OCI-LY1 (cell line): ENCODE measurements around the gene NUP37.

Source experiments
- H2AFZ ChIP-seq: fragments of 200-600 bp; sonication (generic), shearing (Covaris generic); 2 replicates; pipeline ENCODE4 v1.6.0; 2014; ENCODE audit warnings: antibody characterized with exemption, mild to moderate bottlenecking, low read length
- H3F3A ChIP-seq: fragments of 200-600 bp; sonication (generic), shearing (Covaris generic); 2 replicates; pipeline ENCODE4 v1.6.0; 2014; ENCODE audit warnings: mild to moderate bottlenecking, antibody characterized with exemption, low read length, moderate library complexity; ENCODE audit not compliant: insufficient read depth
- H3K27ac ChIP-seq: fragments of 200-600 bp; sonication (generic); 2 replicates; pipeline ENCODE4 v1.5.1; 2014; ENCODE audit warnings: low read length, mixed run types, mild to moderate bottlenecking, low read depth; ENCODE audit not compliant: poor library complexity, severe bottlenecking
- H3K27me3 ChIP-seq: fragments of 200-600 bp; sonication (generic); 2 replicates; pipeline ENCODE4 v1.6.0; 2014; ENCODE audit warnings: antibody characterized with exemption, mild to moderate bottlenecking, low read length, moderate library complexity; ENCODE audit not compliant: insufficient read depth
- H3K36me3 ChIP-seq: fragments of 200-600 bp; sonication (generic); 2 replicates; pipeline ENCODE4 v1.6.1; 2014; ENCODE audit warnings: mild to moderate bottlenecking, antibody characterized with exemption, low read length, moderate library complexity, mixed read lengths; ENCODE audit not compliant: insufficient read depth
- H3K4me1 ChIP-seq: fragments of 200-600 bp; sonication (generic); 2 replicates; pipeline ENCODE4 v1.5.1; 2014; ENCODE audit warnings: mild to moderate bottlenecking, low read length, moderate library complexity; ENCODE audit not compliant: insufficient read depth, severe bottlenecking
- H3K4me2 ChIP-seq: fragments of 200-600 bp; sonication (generic), shearing (Covaris generic); 2 replicates; pipeline ENCODE4 v1.6.1; 2014; ENCODE audit warnings: low read length
- H3K4me3 ChIP-seq: fragments of 200-600 bp; sonication (generic); 2 replicates; pipeline ENCODE4 v1.5.1; 2014; ENCODE audit warnings: low read length, low read depth, mild to moderate bottlenecking, mixed read lengths; ENCODE audit not compliant: poor library complexity, severe bottlenecking
- H3K79me2 ChIP-seq: fragments of 200-600 bp; shearing (Covaris generic); 2 replicates; pipeline ENCODE4 v1.6.1; 2016; ENCODE audit warnings: mixed run types, low read length, mixed read lengths; ENCODE audit not compliant: insufficient read depth
- H3K9ac ChIP-seq: fragments of 200-600 bp; sonication (generic), shearing (Covaris generic); 2 replicates; pipeline ENCODE4 v1.6.1; 2014; ENCODE audit warnings: mild to moderate bottlenecking, low read length, mixed read lengths
- H3K9me2 ChIP-seq: fragments of 200-600 bp; sonication (generic), shearing (Covaris generic); 2 replicates; pipeline ENCODE4 v1.6.1; 2014; ENCODE audit warnings: low read depth, mild to moderate bottlenecking, low read length, mixed read lengths
- H3K9me3 ChIP-seq: fragments of 200-600 bp; shearing (Covaris generic); 2 replicates; pipeline ENCODE4 v1.6.1; 2014; ENCODE audit warnings: low read length, mixed read lengths
- H4K20me1 ChIP-seq: fragments of 200-600 bp; sonication (generic), shearing (Covaris generic); 2 replicates; pipeline ENCODE4 v1.6.0; 2016; ENCODE audit warnings: mild to moderate bottlenecking, low read length; ENCODE audit not compliant: insufficient read depth
- EZH2 ChIP-seq: fragments of 200-600 bp; sonication (generic), shearing (Covaris generic); IDR thresholded peaks from 2 replicates; pipeline ENCODE4 v1.8.0; 2017; ENCODE audit warnings: borderline replicate concordance, mixed run types, mild to moderate bottlenecking, antibody characterized with exemption, low read length, moderate library complexity, mixed read lengths
- TF ChIP-seq, protein P1 (sequence below): fragments of 200-600 bp; sonication (generic), shearing (Covaris generic); IDR thresholded peaks from 2 replicates; pipeline ENCODE4 v1.5.1; 2017; ENCODE audit warnings: mild to moderate bottlenecking, antibody characterized with exemption, low read length, moderate library complexity, mixed read lengths

NUP37 gene

DNA sequence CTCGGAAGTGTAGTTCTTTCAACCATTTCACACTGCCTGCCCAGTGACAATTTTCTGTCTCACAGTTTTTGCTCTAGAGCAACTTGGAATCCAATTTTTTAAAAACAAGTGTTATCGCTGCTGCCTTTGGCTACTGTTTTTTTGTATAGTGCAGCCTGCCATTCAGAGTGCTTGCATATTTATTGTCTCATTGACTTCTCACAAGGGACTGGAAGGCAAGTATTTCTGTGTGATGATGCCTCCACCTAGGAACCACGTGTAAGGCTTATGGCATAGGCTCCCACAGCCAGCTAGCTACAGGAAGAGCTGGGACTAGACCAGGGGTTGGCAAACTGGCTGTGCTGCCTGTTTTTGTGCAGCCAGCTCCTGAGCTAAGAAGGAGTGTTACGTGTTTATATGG is 972 bp upstream of the NUP37 start:
- H3K27ac ChIP-seq, result peak overlapping the region; percentile 77
- H3K4me1 ChIP-seq, result peaks cover 29% of the 10 kb centered on the region
- H4K20me1 ChIP-seq, result no peaks in the 10 kb centered on the region
- H3F3A ChIP-seq, result no peaks in the 10 kb centered on the region
- H3K36me3 ChIP-seq, result peaks cover 55% of the 10 kb centered on the region
- H2AFZ ChIP-seq, result peak overlapping the region; percentile 50; the same call in 1 of the 2 replicates
- H3K9me2 ChIP-seq, result no peaks in the 10 kb centered on the region
- peak overlapping the region; percentile 92 for H3K4me3 ChIP-seq
- H3K9ac ChIP-seq, result peak overlapping the region; percentile 93
- H3K9me3 ChIP-seq, result no peaks in the 10 kb centered on the region
- H3K27me3 ChIP-seq, result no peaks in the 10 kb centered on the region
- peak overlapping the region; percentile 98 for H3K4me2 ChIP-seq
- TF ChIP-seq, protein P1, sequence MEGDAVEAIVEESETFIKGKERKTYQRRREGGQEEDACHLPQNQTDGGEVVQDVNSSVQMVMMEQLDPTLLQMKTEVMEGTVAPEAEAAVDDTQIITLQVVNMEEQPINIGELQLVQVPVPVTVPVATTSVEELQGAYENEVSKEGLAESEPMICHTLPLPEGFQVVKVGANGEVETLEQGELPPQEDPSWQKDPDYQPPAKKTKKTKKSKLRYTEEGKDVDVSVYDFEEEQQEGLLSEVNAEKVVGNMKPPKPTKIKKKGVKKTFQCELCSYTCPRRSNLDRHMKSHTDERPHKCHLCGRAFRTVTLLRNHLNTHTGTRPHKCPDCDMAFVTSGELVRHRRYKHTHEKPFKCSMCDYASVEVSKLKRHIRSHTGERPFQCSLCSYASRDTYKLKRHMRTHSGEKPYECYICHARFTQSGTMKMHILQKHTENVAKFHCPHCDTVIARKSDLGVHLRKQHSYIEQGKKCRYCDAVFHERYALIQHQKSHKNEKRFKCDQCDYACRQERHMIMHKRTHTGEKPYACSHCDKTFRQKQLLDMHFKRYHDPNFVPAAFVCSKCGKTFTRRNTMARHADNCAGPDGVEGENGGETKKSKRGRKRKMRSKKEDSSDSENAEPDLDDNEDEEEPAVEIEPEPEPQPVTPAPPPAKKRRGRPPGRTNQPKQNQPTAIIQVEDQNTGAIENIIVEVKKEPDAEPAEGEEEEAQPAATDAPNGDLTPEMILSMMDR, result no peak
- TF ChIP-seq EZH2, result no peak
- peaks cover 34% of the 10 kb centered on the region for H3K79me2 ChIP-seq

DNA sequence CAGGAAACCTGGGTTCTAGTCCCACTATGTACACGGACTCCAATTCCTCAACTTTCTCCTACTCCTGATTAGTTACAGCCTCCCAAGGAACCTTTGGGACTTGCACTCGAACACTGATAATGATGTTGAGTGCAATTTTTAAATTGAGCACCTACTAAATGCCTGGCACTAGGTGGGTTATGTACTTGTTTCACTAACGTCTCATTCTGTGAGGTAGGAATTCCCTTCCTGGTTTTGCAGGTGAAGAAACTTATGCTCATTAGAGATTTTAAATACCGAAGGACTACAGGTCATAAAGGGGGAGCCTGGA is 605 bp upstream of the NUP37 start:
- Histone ChIP-seq H3K36me3 (peaks cover 55% of the 10 kb centered on the region), H3K4me1 (peaks cover 29% of the 10 kb centered on the region), H3K9ac (peak overlapping the region; percentile 93), H3K79me2 (peaks cover 34% of the 10 kb centered on the region), H3K4me2 (peak overlapping the region; percentile 98), H4K20me1 (no peaks in the 10 kb centered on the region), H3K4me3 (peak overlapping the region; percentile 92), H3K27ac (peak overlapping the region; percentile 77), H2AFZ (peak overlapping the region; percentile 50), H3K9me3 (no peaks in the 10 kb centered on the region), H3F3A (no peaks in the 10 kb centered on the region), H3K9me2 (no peaks in the 10 kb centered on the region), H3K27me3 (no peaks in the 10 kb centered on the region)
- TF ChIP-seq, protein P1, result no peak
- no peak for TF ChIP-seq EZH2

DNA sequence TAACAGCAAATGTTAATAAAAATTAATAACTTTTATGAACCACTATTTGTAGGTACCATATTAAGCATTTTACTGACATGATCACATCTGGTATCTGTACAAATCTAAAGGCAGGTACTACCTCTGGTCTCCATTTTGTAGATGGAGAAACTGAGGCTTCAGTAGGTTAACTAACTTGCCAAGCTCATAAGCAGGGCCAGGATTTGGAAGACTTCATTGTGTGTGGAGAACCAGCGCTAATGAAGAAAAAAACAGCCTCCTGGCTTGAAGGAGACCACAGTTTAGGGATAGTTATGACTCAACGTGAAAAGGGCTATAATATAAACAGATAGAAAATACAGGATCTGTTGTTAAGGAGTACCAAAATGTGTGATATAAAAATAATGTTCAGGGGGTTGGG is 1.0 kb downstream of the NUP37 start:
- TF ChIP-seq, protein P1, result no peak
- TF ChIP-seq EZH2, result no peak
- Histone ChIP-seq H3K79me2 (peaks cover 34% of the 10 kb centered on the region), H3K9me2 (no peaks in the 10 kb centered on the region), H3K36me3 (peaks cover 56% of the 10 kb centered on the region), H3K4me2 (peak overlapping the region; percentile 98), H3K9ac (peak overlapping the region; percentile 93; the same call in 1 of the 2 replicates), H3K27ac (no peak overlapping the region), H3K4me1 (peaks cover 29% of the 10 kb centered on the region), H3F3A (no peaks in the 10 kb centered on the region), H2AFZ (no peak overlapping the region), H3K4me3 (peak overlapping the region; percentile 92), H3K9me3 (no peaks in the 10 kb centered on the region), H4K20me1 (no peaks in the 10 kb centered on the region), H3K27me3 (no peaks in the 10 kb centered on the region)
